Mucosa of gallbladder (tissue), 1 donor: Measurements from ENCODE around the gene HCN4. TPM values are rescaled to one million over a fixed set of nuclear protein-coding genes. Genes with fewer than 3 reads are reported as not detected.

Source experiments
- DNase-seq: peaks from one replicate; pipeline ENCODE4 v3.0.0-alpha.2; 2020; ENCODE audit warnings: low spot score
- total RNA-seq: library from RNA; stranded (reverse); gene quantifications from one replicate; pipeline ENCODE4 v1.2.1, GENCODE V29; 2021
- donor health status: DM: no; HTN: no; CAD: no.

HCN4 gene
- total RNA-seq, 1 donor from 2014 or later: 1.3 TPM

- DNase-seq: no peak
These were observed 11.9 kb upstream of the HCN4 start for GRCh38 chr15:73380661-73381060.

GRCh38 chr15:73378089-73378488 is 9.3 kb upstream of the HCN4 start:
- no peak for DNase-seq

DNA sequence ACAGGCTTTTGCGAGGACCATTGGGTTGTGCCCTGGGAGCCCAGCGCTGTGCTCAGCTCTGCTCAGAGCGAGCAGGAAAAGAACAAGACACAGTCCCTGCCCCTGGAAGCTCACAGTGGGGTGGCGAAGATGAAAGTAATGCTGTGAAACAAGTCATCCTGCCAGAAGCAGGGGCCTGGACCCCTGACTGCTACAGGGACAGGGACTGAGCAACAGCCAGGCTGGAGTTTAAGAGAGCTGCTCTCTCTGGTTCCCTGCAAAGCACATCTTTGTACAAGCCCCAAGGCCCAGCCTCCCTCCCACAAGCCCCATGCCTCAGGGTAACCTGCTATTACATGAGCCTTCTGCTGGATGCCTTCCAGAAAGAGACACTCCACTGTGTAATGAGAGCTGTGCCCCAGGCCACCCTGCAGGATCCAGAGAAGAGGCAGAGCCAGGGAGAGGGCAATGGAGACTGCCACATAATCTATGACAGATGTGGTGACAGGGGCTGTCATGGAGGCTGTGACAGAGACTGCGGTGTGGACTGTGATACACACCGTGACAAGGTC is 7.1 kb upstream of the HCN4 start:
- no peak for DNase-seq

DNA sequence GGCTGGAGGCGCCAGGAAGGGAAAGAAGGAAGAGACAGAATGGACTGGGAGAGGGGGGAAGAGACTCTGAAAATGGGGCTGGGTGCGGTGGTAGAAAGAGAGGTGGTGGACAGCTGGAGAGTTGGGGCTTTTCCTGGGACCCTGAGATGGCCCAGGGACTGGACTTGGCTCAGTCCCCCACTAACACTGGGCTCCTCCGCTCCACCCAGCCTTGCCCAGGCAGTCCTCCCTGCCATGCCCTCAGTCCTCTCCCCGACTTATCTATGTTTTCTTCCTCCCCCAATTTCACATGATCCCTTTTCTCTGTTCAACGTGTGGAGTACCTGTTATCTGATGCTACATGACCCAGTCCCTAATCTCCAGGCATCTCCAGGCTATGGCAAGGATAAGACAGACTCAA is 6.3 kb upstream of the HCN4 start:
- no peak for DNase-seq

DNA sequence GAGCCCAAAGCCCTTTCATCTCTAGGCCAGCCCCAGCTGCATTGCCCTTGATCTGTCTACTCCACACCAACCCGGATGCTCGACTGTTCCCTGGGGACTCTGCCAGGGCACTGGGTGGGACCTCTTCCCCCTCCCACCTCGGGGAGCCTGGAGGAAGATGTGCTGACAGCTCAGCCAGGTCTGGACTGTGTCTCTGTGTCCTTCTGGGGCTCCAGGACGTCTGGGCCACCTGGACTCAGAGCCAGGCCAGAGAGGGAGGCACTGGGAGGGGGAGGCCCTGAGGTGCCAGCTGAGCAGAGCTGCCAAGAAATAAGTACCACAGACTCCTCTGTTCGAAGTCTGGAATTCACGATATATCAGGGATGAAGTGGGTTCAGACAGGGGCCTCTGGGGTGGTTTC is 5.8 kb upstream of the HCN4 start:
- no peak for DNase-seq

DNA sequence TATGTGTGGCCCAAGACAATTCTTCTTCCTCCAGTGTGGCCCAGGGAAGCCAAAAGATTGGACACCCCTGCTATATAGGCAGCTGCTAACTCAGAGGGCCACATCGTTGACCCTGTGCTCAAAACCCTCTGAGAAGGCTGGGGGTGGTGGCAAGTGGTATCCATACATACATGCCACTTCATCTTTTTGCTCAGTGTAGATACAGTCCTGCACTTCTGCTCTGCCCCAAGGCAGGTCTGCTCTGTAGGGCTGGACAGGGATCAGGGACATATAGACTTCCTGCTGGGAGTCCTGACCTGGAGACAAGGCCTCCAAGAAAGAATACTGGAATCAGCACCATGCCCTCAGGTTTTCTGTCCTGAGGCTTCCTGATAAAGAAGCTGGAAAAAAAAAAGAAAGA is 4.5 kb upstream of the HCN4 start:
- DNase-seq: no peak

- DNase-seq: no peak
These were observed 3.1 kb upstream of the HCN4 start for GRCh38 chr15:73371812-73372211.

- DNase-seq: no peak
These were observed 1.4 kb upstream of the HCN4 start for GRCh38 chr15:73370151-73370550.

- no peak for DNase-seq
These were observed 466 bp upstream of the HCN4 start for GRCh38 chr15:73369154-73369694.

DNA sequence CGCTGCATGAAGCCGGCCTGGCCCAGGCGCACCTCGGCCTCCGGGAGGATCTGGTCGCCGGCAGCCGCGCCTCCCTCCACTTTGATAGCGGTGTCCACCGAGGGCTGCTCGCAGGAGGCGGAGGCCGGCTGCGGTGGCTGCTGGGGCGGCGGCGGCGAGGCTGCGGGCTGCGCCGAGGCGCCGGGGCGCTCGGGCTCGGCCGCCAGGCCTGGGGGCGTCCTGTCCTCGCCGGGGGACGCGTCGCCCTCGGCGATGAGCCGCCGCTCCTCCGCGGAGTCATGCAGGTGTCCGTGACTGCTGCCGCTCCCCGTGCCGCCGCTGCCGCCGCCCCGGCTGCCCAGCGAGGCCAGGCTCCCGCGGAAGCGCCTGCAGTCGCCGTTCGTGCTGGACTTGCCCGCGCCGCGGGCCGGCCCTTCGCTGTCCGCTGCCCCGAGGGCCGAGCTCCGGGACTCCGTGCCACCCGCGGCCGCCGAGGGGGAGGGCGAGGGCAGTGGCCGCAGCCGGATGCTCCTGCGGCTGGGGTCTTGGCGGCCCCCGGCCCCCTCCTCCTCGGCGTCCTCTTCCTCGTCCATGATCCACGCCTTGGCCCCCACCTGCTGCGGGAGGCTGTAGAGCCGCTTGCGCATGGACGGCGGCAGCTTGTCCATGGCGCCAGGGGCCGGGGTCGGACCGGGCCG is 996 bp downstream of the HCN4 start:
- no peak for DNase-seq

GRCh38 chr15:73366766-73367623 is 1.8 kb downstream of the HCN4 start:
- no peak for DNase-seq

- no peak for DNase-seq
These were observed 4.7 kb downstream of the HCN4 start for GRCh38 chr15:73364070-73364469.

GRCh38 chr15:73362900-73363299 is 5.9 kb downstream of the HCN4 start:
- no peak for DNase-seq

- DNase-seq: no peak
These were observed 7.4 kb downstream of the HCN4 start for GRCh38 chr15:73361337-73361736.

DNA sequence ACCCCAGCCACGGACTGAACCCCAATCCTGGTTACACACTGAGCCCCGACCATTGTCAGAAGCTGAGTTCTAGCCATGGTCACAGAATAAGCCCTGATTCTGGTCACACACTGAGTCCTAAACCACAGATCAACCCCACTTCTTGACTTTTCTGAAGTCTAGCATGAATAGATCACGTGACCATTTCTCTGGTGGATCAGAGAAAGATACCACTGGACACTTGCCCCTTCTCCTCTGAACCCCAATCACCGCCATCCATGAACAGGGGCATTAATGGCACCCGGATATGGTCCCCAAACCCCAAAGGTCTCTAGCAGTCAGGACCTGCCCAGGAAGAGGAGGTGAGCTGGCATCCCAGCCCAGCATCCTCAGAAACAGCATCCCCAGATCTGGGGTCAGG is 9.1 kb downstream of the HCN4 start:
- no peak for DNase-seq

DNA sequence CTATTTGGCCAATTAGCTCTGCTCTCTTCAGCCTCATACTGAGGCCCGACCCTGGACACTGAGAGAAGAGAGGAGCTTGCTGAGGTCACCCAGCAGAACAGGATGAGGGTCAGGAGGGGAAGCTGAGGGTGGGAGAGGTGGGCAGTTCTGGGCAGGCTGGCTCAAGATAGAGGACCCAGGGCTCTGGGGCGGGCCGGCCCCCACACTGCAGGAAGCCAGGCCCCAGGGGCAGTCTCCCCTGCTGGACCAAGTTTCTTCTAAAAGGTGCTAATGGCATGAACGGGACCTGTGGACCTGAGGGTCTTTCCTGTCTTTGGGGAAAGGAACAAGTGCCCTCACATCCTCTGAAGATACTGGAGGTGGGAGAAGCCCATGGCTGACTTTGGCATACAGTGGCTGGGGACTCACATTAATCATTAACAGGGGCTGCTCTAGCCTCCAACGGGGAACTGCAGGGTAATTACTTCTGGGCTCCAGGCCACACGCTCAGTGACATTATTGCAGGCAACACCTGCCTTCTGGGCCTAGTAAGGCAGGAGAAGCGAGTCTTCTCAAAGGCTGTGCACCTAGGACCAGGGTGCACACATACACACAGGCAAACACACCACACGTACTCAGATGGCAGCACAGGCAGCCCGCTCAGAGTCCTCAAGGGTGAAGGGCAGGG is 10.6 kb downstream of the HCN4 start:
- DNase-seq: no peak

DNA sequence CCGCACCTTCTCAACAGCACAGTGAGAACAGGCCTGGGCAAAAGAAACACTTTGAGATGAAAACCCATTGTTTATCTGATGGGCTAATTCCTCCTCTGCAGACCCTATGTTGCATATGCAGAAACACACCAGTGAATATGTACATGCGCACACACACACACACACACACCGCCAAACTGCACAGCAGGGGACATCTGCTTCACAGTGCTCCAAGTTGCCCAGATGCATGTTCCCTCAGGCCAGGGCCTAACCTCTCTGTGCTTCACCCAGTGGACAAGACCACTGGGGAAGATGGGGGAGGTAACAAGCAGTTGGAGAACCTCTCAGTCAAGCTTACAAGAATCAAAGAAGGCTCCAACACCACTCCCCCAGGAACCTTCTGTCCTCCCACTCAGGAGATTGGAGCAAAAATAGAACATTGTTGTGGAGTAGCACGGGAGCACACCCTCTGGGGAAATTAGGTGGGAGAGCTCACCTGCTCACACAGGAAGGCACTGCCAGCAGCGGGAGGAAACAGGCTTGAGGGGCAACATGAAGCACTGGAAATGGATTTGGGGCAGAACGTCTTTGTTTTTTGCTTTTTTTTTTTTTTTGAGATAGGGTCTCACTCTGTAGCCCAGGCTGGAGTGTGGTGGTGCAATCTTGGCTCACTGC is 13.0 kb downstream of the HCN4 start:
- DNase-seq: no peak

DNA sequence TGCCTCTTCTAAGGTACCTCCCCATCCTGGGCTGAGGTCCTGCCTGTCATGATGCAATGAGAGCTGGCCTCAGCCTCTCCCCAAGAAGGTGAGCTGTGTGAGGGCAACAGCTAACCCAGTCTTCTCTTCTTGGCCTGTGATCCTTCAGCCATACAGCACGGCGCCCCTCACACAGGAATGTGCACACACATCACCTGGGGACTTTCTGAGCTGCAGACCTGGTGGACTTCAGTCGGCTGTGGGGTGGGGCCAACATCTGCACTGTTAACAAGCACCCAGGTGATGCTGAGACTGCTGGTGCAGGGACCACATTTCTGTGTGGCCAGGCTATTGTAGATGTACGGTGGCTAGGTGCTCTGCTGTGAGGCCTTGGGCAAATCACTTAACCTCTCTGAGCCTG is 14.5 kb downstream of the HCN4 start:
- no peak for DNase-seq

- no peak for DNase-seq
These were observed 15.0 kb downstream of the HCN4 start for GRCh38 chr15:73353734-73354133.

DNA sequence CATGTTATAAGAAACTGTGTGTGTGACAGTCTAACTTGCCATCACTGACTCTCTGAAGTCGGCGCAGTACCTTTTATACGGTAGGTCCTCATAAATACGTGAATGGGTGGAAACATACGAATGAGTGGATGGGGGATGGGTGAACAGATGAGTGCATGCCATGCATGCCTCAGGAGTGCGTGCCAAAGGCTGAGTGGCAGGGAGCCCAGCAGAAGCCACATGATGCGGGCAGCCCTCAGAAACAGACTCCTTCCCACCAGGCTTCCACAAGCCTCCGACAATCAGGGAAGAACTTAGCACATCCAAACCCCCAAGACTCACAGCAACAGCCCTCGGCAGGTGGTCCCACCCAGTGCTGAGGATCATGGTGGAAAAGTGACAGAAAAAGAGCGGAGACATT is 16.7 kb downstream of the HCN4 start:
- DNase-seq: peak; percentile 14

- DNase-seq: no peak
These were observed 19.6 kb downstream of the HCN4 start for GRCh38 chr15:73349191-73349590.
